Muscle layer of colon (tissue), 2 donors: Measurements from ENCODE around the gene TTF2.
"Not testable (repeated sequence)": the region's sequence is repeated elsewhere in the genome, so short reads cannot be mapped to it uniquely, and the experiment has no call there.

Experiments
- H3K27ac ChIP-seq: one replicate; pipeline ENCODE4 v1.7.0; 2013; ENCODE audit warnings: low read depth, mild to moderate bottlenecking, low read length, moderate library complexity
- H3K27me3 ChIP-seq, 2 donors: one replicate each; pipeline ENCODE4 v1.7.0; 2013; ENCODE audit warnings: low read length in 2 of 2, mild to moderate bottlenecking in 2 of 2; ENCODE audit not compliant: insufficient read depth in 2 of 2, control insufficient read depth in 1 of 2
- H3K36me3 ChIP-seq: one replicate; pipeline ENCODE4 v1.7.0; 2013; ENCODE audit warnings: mild to moderate bottlenecking, low read length; ENCODE audit not compliant: insufficient read depth
- H3K4me1 ChIP-seq: one replicate; pipeline ENCODE4 v1.7.0; 2013; ENCODE audit warnings: mild to moderate bottlenecking, low read length; ENCODE audit not compliant: insufficient read depth
- H3K4me3 ChIP-seq, 2 donors: one replicate each; pipeline ENCODE4 v1.7.0; 2013; ENCODE audit warnings: low read length in 2 of 2, low read depth in 1 of 2, mild to moderate bottlenecking in 1 of 2, moderate library complexity in 1 of 2
- H3K9ac ChIP-seq: one replicate; pipeline ENCODE4 v1.7.0; 2013; ENCODE audit warnings: low read length
- H3K9me3 ChIP-seq: one replicate; pipeline ENCODE4 v1.7.0; 2013; ENCODE audit warnings: mild to moderate bottlenecking, low read length
- donor health status: abdominal sarcoma.
- donor health status: Adenocarcinoma of cecum.

TTF2 gene

GRCh38 chr1:117142200-117142599 is 82.1 kb downstream of the TTF2 start:
- Histone ChIP-seq H3K4me1 (no peaks in the 10 kb centered on the region), H3K36me3 (no peaks in the 10 kb centered on the region), H3K4me3 (no peak overlapping the region), H3K27me3 (no peaks in the 10 kb centered on the region), H3K27ac (no peak overlapping the region), H3K9ac (no peak overlapping the region), H3K9me3 (no peaks in the 10 kb centered on the region)

DNA sequence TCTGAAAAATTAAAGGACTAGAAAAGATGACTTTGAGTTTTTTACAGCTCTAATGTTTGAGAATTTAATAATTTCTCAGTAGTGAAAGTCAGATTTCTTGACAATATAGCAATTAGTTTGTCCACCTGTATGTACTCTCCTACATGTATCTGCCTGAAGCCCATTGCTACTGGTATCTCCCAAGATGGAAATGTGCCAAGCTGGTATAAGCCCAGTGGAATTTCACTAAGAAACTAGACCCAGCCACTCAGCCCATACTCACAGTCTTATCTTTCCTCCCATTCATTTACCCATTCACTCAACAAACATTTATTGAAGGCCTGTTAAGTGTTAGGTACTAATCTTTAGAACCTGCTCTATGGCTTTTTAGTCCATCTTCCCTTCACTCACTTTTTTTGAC is 83.0 kb downstream of the TTF2 start:
- H3K27me3 ChIP-seq: no peaks in the 10 kb centered on the region
- no peak overlapping the region for H3K9ac ChIP-seq
- H3K4me1 ChIP-seq: no peaks in the 10 kb centered on the region
- H3K27ac ChIP-seq: no peak overlapping the region
- H3K9me3 ChIP-seq: no peaks in the 10 kb centered on the region
- no peaks in the 10 kb centered on the region for H3K36me3 ChIP-seq
- H3K4me3 ChIP-seq: no peak overlapping the region

GRCh38 chr1:117143871-117144270 is 83.7 kb downstream of the TTF2 start:
- Histone ChIP-seq H3K27me3 (no peaks in the 10 kb centered on the region), H3K36me3 (no peaks in the 10 kb centered on the region), H3K4me3 (no peak overlapping the region), H3K27ac (no peak overlapping the region), H3K9me3 (no peaks in the 10 kb centered on the region), H3K9ac (no peak overlapping the region), H3K4me1 (no peaks in the 10 kb centered on the region)

DNA sequence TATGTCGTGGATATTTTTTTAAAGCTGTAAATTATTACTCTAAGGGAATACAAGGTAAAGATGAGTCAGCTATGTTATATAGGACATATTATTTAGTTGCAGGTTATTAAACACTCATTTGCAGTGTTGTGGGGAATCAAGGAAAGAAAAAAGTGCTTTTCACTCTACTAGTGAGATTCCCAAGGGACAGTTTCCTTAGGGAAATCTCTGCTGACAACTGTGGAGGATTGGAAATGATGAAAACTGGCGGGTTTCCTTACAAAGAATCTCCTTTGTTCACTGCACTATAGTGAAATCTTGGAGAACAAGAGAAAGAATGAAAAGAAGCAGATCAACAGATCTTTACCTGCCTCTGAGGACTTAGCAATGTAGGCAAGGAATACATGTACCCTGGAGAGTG is 85.9 kb downstream of the TTF2 start:
- no peaks in the 10 kb centered on the region for H3K36me3 ChIP-seq
- no peaks in the 10 kb centered on the region for H3K27me3 ChIP-seq
- H3K4me1 ChIP-seq: no peaks in the 10 kb centered on the region
- H3K4me3 ChIP-seq: no peak overlapping the region
- H3K9ac ChIP-seq: no peak overlapping the region
- no peaks in the 10 kb centered on the region for H3K9me3 ChIP-seq
- H3K27ac ChIP-seq: no peak overlapping the region

DNA sequence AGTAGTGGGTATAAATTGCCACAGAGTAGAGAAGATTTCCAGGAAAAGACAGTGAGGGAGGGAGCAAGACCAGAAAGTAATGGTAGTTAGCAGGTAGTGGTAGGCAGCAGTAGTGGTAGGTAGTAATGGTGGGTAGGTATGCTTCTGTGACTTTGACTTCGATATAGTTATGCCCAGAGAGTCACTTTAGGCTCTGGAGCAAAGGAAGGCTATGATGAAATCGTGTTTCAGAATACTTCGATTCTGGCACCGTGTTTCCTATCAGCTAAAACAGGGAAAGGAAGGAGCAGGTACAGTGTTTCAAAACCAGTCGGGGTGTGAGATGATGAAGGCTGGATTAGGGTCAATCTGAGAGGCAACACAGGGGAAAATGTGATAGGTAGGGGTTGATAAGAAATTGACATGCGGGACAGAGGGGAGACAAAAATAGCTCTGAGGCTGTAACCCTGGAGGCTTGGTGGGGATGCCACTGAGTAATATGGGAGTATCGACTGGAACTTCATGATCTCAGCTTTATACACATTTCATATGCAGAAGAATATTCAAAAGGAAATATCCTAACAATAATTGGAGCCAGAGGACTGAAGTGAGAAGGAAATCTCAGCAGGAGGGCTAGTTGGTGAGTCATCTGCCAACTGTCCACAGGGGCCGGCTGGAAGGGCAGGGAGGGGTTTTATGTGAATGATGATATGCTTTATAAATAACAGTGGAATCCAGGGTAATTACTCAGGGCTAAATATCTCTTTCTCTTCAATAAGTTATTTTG is 86.6 kb downstream of the TTF2 start:
- H3K9ac ChIP-seq: no peak overlapping the region
- H3K27ac ChIP-seq: no peak overlapping the region
- H3K4me1 ChIP-seq: no peaks in the 10 kb centered on the region
- no peak overlapping the region for H3K4me3 ChIP-seq
- no peaks in the 10 kb centered on the region for H3K36me3 ChIP-seq
- H3K9me3 ChIP-seq: no peaks in the 10 kb centered on the region
- H3K27me3 ChIP-seq: no peaks in the 10 kb centered on the region

DNA sequence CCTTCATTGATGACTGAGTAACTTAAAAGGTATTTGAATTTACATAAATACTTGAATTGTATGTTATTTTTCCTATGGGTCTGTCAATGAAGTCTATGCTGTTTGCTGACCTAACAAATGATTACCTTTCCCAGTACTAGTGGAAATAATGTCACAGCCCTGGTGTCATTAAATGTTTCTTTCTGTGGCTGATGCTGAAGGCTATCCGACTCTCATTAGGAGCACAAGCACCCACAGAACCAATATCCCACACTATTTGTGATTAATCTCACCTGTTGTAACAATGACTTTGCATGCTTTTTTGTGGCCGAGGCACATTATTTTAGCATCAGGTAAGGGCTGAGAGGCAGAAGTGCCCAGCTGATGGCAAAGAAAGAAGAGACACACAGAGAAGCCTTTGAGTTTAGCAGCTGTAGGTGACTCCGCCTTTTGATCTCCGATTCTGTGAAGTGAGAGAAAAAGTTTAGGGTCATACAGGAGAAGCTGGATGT is 87.3 kb downstream of the TTF2 start:
- no peaks in the 10 kb centered on the region for H3K27me3 ChIP-seq
- H3K4me3 ChIP-seq: no peak overlapping the region
- H3K36me3 ChIP-seq: no peaks in the 10 kb centered on the region
- no peak overlapping the region for H3K27ac ChIP-seq
- H3K9ac ChIP-seq: no peak overlapping the region
- no peaks in the 10 kb centered on the region for H3K9me3 ChIP-seq
- no peaks in the 10 kb centered on the region for H3K4me1 ChIP-seq

DNA sequence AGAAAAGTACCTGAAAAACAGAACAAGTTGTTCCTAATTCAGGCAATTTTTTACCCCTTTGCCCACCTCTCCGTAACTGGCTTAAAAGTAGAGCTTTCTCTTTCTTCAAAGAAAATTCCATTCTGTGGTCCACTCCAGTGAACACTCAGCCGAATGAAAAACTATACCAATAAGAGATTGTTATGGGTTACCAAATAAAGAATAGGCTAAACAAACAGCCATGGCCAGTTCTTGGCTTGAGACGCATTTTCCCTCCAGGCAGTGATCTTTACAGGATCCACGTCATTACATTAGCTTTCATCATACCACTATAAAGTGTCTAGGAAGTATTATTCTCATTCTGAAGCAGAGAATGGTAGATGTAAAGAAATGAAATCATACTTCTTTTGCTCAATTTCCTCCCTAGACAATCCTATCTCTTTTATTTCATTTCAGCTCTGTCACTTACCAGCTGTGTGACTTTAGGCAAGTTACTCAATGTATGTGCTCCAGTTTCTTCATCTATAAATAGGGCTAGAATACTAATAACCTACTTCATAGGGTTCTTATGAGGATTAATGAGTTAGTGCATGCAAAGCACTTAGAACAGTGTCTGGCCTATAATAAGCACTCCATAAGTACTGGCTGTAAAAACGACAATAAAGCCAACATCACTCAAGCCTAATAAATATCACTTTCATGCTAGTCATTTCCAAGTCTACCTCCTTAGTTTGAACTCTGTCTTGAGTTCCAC is 87.9 kb downstream of the TTF2 start:
- Histone ChIP-seq H3K4me3 (no peak overlapping the region), H3K9me3 (no peaks in the 10 kb centered on the region), H3K27ac (no peak overlapping the region), H3K27me3 (no peaks in the 10 kb centered on the region), H3K9ac (no peak overlapping the region), H3K36me3 (no peaks in the 10 kb centered on the region), H3K4me1 (no peaks in the 10 kb centered on the region)

GRCh38 chr1:117150316-117150715 is 90.2 kb downstream of the TTF2 start:
- Histone ChIP-seq H3K9ac (no peak overlapping the region), H3K4me3 (no peak overlapping the region), H3K4me1 (no peaks in the 10 kb centered on the region), H3K27ac (no peak overlapping the region), H3K9me3 (no peaks in the 10 kb centered on the region), H3K36me3 (no peaks in the 10 kb centered on the region), H3K27me3 (no peaks in the 10 kb centered on the region)

DNA sequence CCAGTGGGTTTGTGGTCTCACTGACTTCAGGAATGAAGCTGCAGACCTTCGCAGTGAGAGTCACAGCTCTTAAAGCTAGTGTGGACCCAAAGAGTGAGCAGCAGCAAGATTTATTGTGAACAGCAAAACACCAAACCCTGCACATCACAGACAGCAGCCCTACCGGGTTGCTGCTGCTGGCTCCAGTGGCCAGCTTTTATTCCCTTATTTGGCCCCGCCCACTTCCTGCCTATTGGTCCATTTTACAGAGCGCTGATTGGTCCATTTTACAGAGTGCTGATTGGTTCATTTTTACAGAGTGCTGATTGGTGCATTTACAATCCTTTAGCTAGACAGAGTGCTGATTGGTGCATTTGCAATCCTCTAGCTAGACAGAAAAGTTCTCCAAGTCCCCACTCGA is 91.2 kb downstream of the TTF2 start:
- not testable (repeated sequence) for H3K9me3 ChIP-seq, H3K4me3 ChIP-seq, H3K27ac ChIP-seq, H3K27me3 ChIP-seq, H3K36me3 ChIP-seq, H3K9ac ChIP-seq, H3K4me1 ChIP-seq
